Measurements from ENCODE around the gene RADIL. TPM values are rescaled to one million over a fixed set of nuclear protein-coding genes. Genes with fewer than 3 reads are reported as not detected.
A peak's percentile ranks its signal among the peaks of the same experiment; 100 is the strongest.

RADIL gene
- total RNA-seq, 4 donors from 2014 or later = 1.5 to 2.6 (median 2.1) TPM

- 94 to 96% methylated on average over 13 of the region's 13 CpGs for WGBS, 2 donors
- intact Hi-C loops (cut with DNase I; ENCODE audit: low total_unique reads) = no loop called here
- no peak for DNase-seq (ENCODE audit: low spot score in 2 of 2)
These were observed 41.7 kb downstream of the RADIL start for GRCh38 chr7:4841836-4842235.

GRCh38 chr7:4841007-4841784, 42.3 kb downstream of the RADIL start:
- TF ChIP-seq CTCF (IDR thresholded peaks at IDR 0.05) = no peak
- TF ChIP-seq POLR2A (IDR thresholded peaks at IDR 0.05) = no peak
- H3K4me3 ChIP-seq (ENCODE audit: low read depth, poor library complexity, severe bottlenecking) = no peak overlapping the region
- DNase-seq (ENCODE audit: low spot score in 2 of 2) = no peak
- intact Hi-C loops (cut with DNase I; ENCODE audit: low total_unique reads) = no loop called here
- WGBS, 2 donors = 94 to 96% methylated on average over 17 of the region's 17 CpGs

More at GRCh38 chr7:4841836-4842235, 41.7 kb downstream of the RADIL start:
- H3K4me3 ChIP-seq (ENCODE audit: low read depth, poor library complexity, severe bottlenecking) = no peak overlapping the region
- no peak for TF ChIP-seq CTCF (IDR thresholded peaks at IDR 0.05)
- no peak for TF ChIP-seq POLR2A (IDR thresholded peaks at IDR 0.05)

- WGBS, 2 donors = 77 to 81% methylated on average over 14 to 16 of the region's 16 CpGs
- no peak for TF ChIP-seq POLR2A (IDR thresholded peaks at IDR 0.05)
- TF ChIP-seq CTCF (IDR thresholded peaks at IDR 0.05) = no peak
- DNase-seq (ENCODE audit: low spot score in 2 of 2) = peak in 1 of 2 donors; percentile 57
- intact Hi-C loops (cut with DNase I; ENCODE audit: low total_unique reads) = no loop called here
- no peak overlapping the region for H3K4me3 ChIP-seq (ENCODE audit: low read depth, poor library complexity, severe bottlenecking)
These were observed 43.4 kb downstream of the RADIL start for GRCh38 chr7:4840079-4840501.

- peak in 1 of 2 donors; percentile 70 for DNase-seq (ENCODE audit: low spot score in 2 of 2)
- no peak overlapping the region for H3K4me3 ChIP-seq (ENCODE audit: low read depth, poor library complexity, severe bottlenecking)
- intact Hi-C loops (cut with DNase I; ENCODE audit: low total_unique reads) = no loop called here
- WGBS, 2 donors = 93 to 94% methylated on average over 20 to 21 of the region's 21 CpGs
- TF ChIP-seq CTCF (IDR thresholded peaks at IDR 0.05) = no peak
These were observed 44.7 kb downstream of the RADIL start for GRCh38 chr7:4838626-4839334.

GRCh38 chr7:4837803-4838625, 45.5 kb downstream of the RADIL start:
- WGBS, 2 donors = 64 to 72% methylated on average over 27 to 30 of the region's 30 CpGs
- intact Hi-C loops (cut with DNase I; ENCODE audit: low total_unique reads) = no loop called here
- peak in 1 of 2 donors; percentile 70 for DNase-seq (ENCODE audit: low spot score in 2 of 2)
- TF ChIP-seq POLR2A (IDR thresholded peaks at IDR 0.05) = no peak
- TF ChIP-seq CTCF (IDR thresholded peaks at IDR 0.05) = no peak
- H3K4me3 ChIP-seq (ENCODE audit: low read depth, poor library complexity, severe bottlenecking) = no peak overlapping the region

All from lower leg skin (tissue), 4 donors.